NOMO-1 treated with dmso at 0.1 percent for 144 hours (cell line): ENCODE results near the gene ALDH9A1.
"Not testable (repeated sequence)": the region's sequence is repeated elsewhere in the genome, so short reads cannot be mapped to it uniquely, and the experiment has no call there.

Experiments used
- DNase-seq: peaks from one replicate; lab custom pipeline; 2025; ENCODE audit not compliant: unreplicated experiment; lab: John Stamatoyannopoulos, UW

ALDH9A1 gene

GRCh38 chr1:165647970-165648369 lies 50.4 kb downstream of the ALDH9A1 start:
- no peak for DNase-seq

- no peak for DNase-seq
These were observed 50.8 kb downstream of the ALDH9A1 start for GRCh38 chr1:165647517-165647916.

GRCh38 chr1:165645654-165646366 lies 52.6 kb downstream of the ALDH9A1 start:
- no peak for DNase-seq

GRCh38 chr1:165644064-165644735 lies 54.2 kb downstream of the ALDH9A1 start:
- no peak for DNase-seq

- DNase-seq = no peak
These were observed 57.0 kb downstream of the ALDH9A1 start for GRCh38 chr1:165641231-165641987.

GRCh38 chr1:165639821-165640623 lies 58.3 kb downstream of the ALDH9A1 start:
- no peak for DNase-seq

GRCh38 chr1:165638211-165638610 lies 60.2 kb downstream of the ALDH9A1 start:
- not testable (repeated sequence) for DNase-seq

- DNase-seq = no peak
These were observed 60.9 kb downstream of the ALDH9A1 start for GRCh38 chr1:165637427-165637826.

GRCh38 chr1:165635823-165636222 lies 62.5 kb downstream of the ALDH9A1 start:
- no peak for DNase-seq

- no peak for DNase-seq
These were observed 63.0 kb downstream of the ALDH9A1 start for GRCh38 chr1:165635329-165635728.

GRCh38 chr1:165634154-165634921 lies 64.0 kb downstream of the ALDH9A1 start:
- DNase-seq = no peak

- no peak for DNase-seq
These were observed 64.7 kb downstream of the ALDH9A1 start for GRCh38 chr1:165633614-165634013.

GRCh38 chr1:165632491-165632890 lies 65.9 kb downstream of the ALDH9A1 start:
- no peak for DNase-seq

- no peak for DNase-seq
These were observed 66.3 kb downstream of the ALDH9A1 start for GRCh38 chr1:165632152-165632469.

- peak; percentile 74 for DNase-seq
These were observed 66.8 kb downstream of the ALDH9A1 start for GRCh38 chr1:165631342-165632151.

GRCh38 chr1:165630629-165631341 lies 67.6 kb downstream of the ALDH9A1 start, which contains the start of gene MGST3:
Gene MGST3, plus strand, starts transcription at chr1:165631234. Its CDS starts 18,614 bp downstream, at chr1:165649848.
- peak; percentile 80 for DNase-seq

GRCh38 chr1:165629848-165630628 lies 68.3 kb downstream of the ALDH9A1 start:
- DNase-seq = no peak

GRCh38 chr1:165629151-165629550 lies 69.2 kb downstream of the ALDH9A1 start:
- no peak for DNase-seq
